ENCODE measurements around the gene WWOX. TPM values are rescaled to one million over a fixed set of nuclear protein-coding genes. Genes with fewer than 3 reads are reported as not detected.
"Not testable (repeated sequence)": the region's sequence is repeated elsewhere in the genome, so short reads cannot be mapped to it uniquely, and the experiment has no call there.

WWOX gene
- total RNA-seq, 1 donor from 2014 or later = 28.2 TPM

GRCh38 chr16:79213214-79213613 is 1113.8 kb downstream of the WWOX start:
- Mint-ChIP-seq H3K27me3 (ENCODE audit: unreplicated experiment) (no peaks in the 10 kb centered on the region), H3K4me3 (ENCODE audit: unreplicated experiment) (no peak overlapping the region), H3K9me3 (ENCODE audit: unreplicated experiment) (peaks cover 5% of the 10 kb centered on the region), H3K4me1 (ENCODE audit: unreplicated experiment) (no peaks in the 10 kb centered on the region), H3K27ac (ENCODE audit: unreplicated experiment) (no peak overlapping the region), H3K36me3 (ENCODE audit: unreplicated experiment) (no peaks in the 10 kb centered on the region)
- TF ChIP-seq CTCF (IDR thresholded peaks at IDR 0.05) = no peak
- no peak for DNase-seq (ENCODE audit: extremely low spot score, unreplicated experiment)

GRCh38 chr16:79215289-79215688 is 1115.8 kb downstream of the WWOX start:
- Mint-ChIP-seq H3K4me3 (ENCODE audit: unreplicated experiment) (no peak overlapping the region), H3K27me3 (ENCODE audit: unreplicated experiment) (no peaks in the 10 kb centered on the region), H3K27ac (ENCODE audit: unreplicated experiment) (no peak overlapping the region), H3K4me1 (ENCODE audit: unreplicated experiment) (no peaks in the 10 kb centered on the region), H3K9me3 (ENCODE audit: unreplicated experiment) (peaks cover 5% of the 10 kb centered on the region), H3K36me3 (ENCODE audit: unreplicated experiment) (no peaks in the 10 kb centered on the region)
- DNase-seq (ENCODE audit: extremely low spot score, unreplicated experiment) = peak; percentile 13
- TF ChIP-seq CTCF (IDR thresholded peaks at IDR 0.05) = no peak

GRCh38 chr16:79217375-79218011 is 1118.0 kb downstream of the WWOX start:
- no peaks in the 10 kb centered on the region for H3K4me1 Mint-ChIP-seq (ENCODE audit: unreplicated experiment)
- no peak for TF ChIP-seq CTCF (IDR thresholded peaks at IDR 0.05)

GRCh38 chr16:79218351-79218750 is 1118.9 kb downstream of the WWOX start:
- Mint-ChIP-seq H3K4me3 (ENCODE audit: unreplicated experiment) (no peak overlapping the region), H3K27me3 (ENCODE audit: unreplicated experiment) (peaks cover 8% of the 10 kb centered on the region), H3K9me3 (ENCODE audit: unreplicated experiment) (peaks cover 5% of the 10 kb centered on the region), H3K4me1 (ENCODE audit: unreplicated experiment) (no peaks in the 10 kb centered on the region), H3K27ac (ENCODE audit: unreplicated experiment) (no peak overlapping the region), H3K36me3 (ENCODE audit: unreplicated experiment) (no peaks in the 10 kb centered on the region)
- no peak for DNase-seq (ENCODE audit: extremely low spot score, unreplicated experiment)
- TF ChIP-seq CTCF (IDR thresholded peaks at IDR 0.05) = no peak

More at GRCh38 chr16:79217375-79218011, 1118.0 kb downstream of the WWOX start:
- no peak overlapping the region for H3K27ac Mint-ChIP-seq (ENCODE audit: unreplicated experiment)
- peaks cover 3% of the 10 kb centered on the region for H3K27me3 Mint-ChIP-seq (ENCODE audit: unreplicated experiment)
- peaks cover 5% of the 10 kb centered on the region for H3K9me3 Mint-ChIP-seq (ENCODE audit: unreplicated experiment)
- H3K36me3 Mint-ChIP-seq (ENCODE audit: unreplicated experiment) = no peaks in the 10 kb centered on the region
- no peak overlapping the region for H3K4me3 Mint-ChIP-seq (ENCODE audit: unreplicated experiment)
- DNase-seq (ENCODE audit: extremely low spot score, unreplicated experiment) = no peak

GRCh38 chr16:79225994-79226393 is 1126.5 kb downstream of the WWOX start:
- H3K4me1 Mint-ChIP-seq (ENCODE audit: unreplicated experiment); H3K36me3 Mint-ChIP-seq (ENCODE audit: unreplicated experiment); H3K9me3 Mint-ChIP-seq (ENCODE audit: unreplicated experiment); H3K27ac Mint-ChIP-seq (ENCODE audit: unreplicated experiment); DNase-seq (ENCODE audit: extremely low spot score, unreplicated experiment); H3K4me3 Mint-ChIP-seq (ENCODE audit: unreplicated experiment): not testable (repeated sequence)
- peaks cover 18% of the 10 kb centered on the region for H3K27me3 Mint-ChIP-seq (ENCODE audit: unreplicated experiment)
